Tibial artery (tissue), 4 donors: ENCODE results near the gene HSD17B7.

Experiments used
- DNase-seq, 2 donors: peaks; one replicate each; pipeline ENCODE4 v3.0.0-alpha.2; 2019
- H3K27ac ChIP-seq, 2 donors: fragments of 200-600 bp; sonication (generic) in 1 of 2; 1 replicate in 1 of 2; 2 replicates in 1 of 2; pipeline ENCODE4 v1.5.1; 2018 to 2019; ENCODE audit warnings: mild to moderate bottlenecking in 1 of 2
- H3K27me3 ChIP-seq, 2 donors: fragments of 200-600 bp; sonication (generic) in 1 of 2; one replicate each; pipeline versions ENCODE4 v1.5.1 to v1.6.0; 2016 to 2019
- H3K36me3 ChIP-seq, 3 donors: fragments of 200-600 bp; sonication (generic) in 2 of 3; one replicate each; pipeline ENCODE4 v1.5.1; 2016 to 2019; ENCODE audit warnings: mild to moderate bottlenecking in 2 of 3
- H3K4me1 ChIP-seq, 4 donors: fragments of 200-600 bp; sonication (generic) in 2 of 4; 1 replicate in 3 of 4; 2 replicates in 1 of 4; pipeline ENCODE4 v1.5.1; 2016 to 2019
- H3K4me3 ChIP-seq, 2 donors: fragments of 200-600 bp; sonication (generic) in 1 of 2; 1 replicate in 1 of 2; 2 replicates in 1 of 2; pipeline ENCODE4 v1.5.1; 2018 to 2019; ENCODE audit warnings: mild to moderate bottlenecking in 2 of 2
- H3K9me3 ChIP-seq, 3 donors: fragments of 200-600 bp; sonication (generic) in 1 of 3; one replicate each; pipeline ENCODE4 v1.5.1; 2016 to 2019
- intact Hi-C: fragments of 100-400 bp; cut with DNase I; formaldehyde crosslinking; loops from one replicate; pipeline ENCODE4 v1.15.0; 2023; ENCODE audit warnings: low total_unique reads
- TF ChIP-seq, protein P1 (sequence below), 2 experiments: fragments of 200-600 bp in 1 of 2; fragments of 450-650 bp in 1 of 2; IDR thresholded peaks; one replicate each; pipeline ENCODE4 v1.5.1; 2017 to 2019; ENCODE audit warnings: antibody characterized with exemption in 2 of 2, mild to moderate bottlenecking in 1 of 2, moderate library complexity in 1 of 2

Gene HSD17B7

DNA sequence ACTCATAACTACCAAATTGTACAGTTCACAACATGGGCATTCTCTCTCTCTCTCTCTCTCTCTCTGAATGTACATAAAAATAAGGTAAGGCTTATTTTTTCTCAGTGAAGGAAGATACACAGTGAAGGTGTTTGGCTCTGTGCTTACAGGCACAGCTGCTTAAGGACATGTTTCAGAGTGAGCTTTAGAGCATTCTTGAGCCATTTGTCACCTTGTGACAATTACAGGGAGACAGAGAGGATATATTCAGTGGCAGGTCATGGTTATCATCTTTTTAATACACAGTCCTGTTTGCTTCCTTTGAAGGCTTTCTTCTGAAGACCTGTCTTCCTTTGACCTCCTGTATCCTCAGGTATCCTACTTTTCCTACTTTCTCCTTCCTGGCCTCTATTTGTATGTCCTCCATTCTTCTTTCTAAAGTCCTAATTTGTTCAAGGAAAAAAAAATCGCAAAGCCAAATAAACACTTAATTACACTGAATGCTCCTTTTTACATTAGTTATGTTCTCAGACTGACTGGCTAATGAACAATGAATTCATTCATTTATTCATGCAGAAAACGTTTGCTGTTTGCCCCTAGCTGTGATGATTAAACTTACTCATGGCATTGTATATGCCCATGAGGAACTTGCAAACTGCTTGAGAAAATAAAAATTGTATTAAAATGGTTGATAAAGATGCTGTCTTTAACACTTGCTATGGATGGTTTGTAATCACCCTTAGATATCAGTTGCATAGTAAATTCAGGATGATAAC lies 33.4 kb downstream of the HSD17B7 start:
- intact Hi-C loops: no loop called here
- H3K9me3 ChIP-seq: no peaks in the 10 kb centered on the region
- H3K27ac ChIP-seq: no peak overlapping the region
- no peak overlapping the region for H3K4me3 ChIP-seq
- no peak for DNase-seq
- H3K4me1 ChIP-seq: peaks cover 0 to 11% (median 7%) of the 10 kb centered on the region in 4 donors
- H3K36me3 ChIP-seq: no peaks in the 10 kb centered on the region
- peaks cover 0 to 7% of the 10 kb centered on the region in 2 donors for H3K27me3 ChIP-seq
- TF ChIP-seq, protein P1, sequence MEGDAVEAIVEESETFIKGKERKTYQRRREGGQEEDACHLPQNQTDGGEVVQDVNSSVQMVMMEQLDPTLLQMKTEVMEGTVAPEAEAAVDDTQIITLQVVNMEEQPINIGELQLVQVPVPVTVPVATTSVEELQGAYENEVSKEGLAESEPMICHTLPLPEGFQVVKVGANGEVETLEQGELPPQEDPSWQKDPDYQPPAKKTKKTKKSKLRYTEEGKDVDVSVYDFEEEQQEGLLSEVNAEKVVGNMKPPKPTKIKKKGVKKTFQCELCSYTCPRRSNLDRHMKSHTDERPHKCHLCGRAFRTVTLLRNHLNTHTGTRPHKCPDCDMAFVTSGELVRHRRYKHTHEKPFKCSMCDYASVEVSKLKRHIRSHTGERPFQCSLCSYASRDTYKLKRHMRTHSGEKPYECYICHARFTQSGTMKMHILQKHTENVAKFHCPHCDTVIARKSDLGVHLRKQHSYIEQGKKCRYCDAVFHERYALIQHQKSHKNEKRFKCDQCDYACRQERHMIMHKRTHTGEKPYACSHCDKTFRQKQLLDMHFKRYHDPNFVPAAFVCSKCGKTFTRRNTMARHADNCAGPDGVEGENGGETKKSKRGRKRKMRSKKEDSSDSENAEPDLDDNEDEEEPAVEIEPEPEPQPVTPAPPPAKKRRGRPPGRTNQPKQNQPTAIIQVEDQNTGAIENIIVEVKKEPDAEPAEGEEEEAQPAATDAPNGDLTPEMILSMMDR (IDR thresholded peaks at IDR 0.05): no peak

DNA sequence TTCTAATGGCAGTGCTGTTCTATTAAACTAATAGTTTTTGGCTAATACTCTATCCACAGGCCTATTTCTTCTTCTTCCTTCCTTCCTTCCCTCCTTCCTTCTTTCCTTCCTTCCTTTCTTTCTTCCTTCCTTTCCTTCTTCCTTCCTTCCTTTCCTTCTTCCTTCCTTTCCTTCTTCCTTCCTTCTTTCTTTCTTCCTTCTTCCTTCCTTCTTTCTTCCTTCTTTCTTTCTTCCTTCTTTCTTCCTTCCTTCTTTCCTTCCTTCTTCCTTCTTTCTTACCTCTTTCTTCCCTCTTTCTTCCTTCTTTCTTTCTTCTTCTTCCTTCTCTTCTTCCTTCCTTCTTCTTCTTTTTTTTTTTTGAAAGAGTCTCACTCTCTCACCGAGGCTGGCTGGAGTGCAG lies 38.8 kb downstream of the HSD17B7 start:
- no peak overlapping the region for H3K4me3 ChIP-seq
- DNase-seq: no peak
- no peak overlapping the region for H3K27ac ChIP-seq
- intact Hi-C loops: no loop called here
- no peaks in the 10 kb centered on the region for H3K9me3 ChIP-seq
- H3K27me3 ChIP-seq: no peaks in the 10 kb centered on the region
- TF ChIP-seq, protein P1 (IDR thresholded peaks at IDR 0.05): no peak
- no peaks in the 10 kb centered on the region for H3K36me3 ChIP-seq
- H3K4me1 ChIP-seq: no peaks in the 10 kb centered on the region

DNA sequence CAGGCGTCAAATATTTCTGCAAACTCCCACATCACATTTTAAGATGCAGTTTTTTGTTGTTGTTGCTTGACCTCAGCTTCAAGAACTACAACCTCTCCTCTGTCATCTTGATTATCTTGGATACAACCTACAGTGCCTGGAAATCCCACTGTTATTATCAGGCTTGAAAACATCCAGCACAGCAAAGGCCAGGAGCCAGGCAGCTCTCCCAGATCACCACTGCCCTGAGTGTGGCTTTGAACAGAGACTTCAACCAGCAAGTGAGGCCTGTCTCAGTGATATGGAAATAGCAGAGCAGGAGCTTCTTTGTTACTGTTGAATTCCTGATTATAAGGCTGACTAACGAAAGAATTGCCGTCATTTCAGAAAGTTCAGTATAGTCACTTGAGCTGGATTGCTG lies 42.0 kb downstream of the HSD17B7 start:
- no peak overlapping the region for H3K27ac ChIP-seq
- no peaks in the 10 kb centered on the region for H3K27me3 ChIP-seq
- intact Hi-C loops: no loop called here

DNA sequence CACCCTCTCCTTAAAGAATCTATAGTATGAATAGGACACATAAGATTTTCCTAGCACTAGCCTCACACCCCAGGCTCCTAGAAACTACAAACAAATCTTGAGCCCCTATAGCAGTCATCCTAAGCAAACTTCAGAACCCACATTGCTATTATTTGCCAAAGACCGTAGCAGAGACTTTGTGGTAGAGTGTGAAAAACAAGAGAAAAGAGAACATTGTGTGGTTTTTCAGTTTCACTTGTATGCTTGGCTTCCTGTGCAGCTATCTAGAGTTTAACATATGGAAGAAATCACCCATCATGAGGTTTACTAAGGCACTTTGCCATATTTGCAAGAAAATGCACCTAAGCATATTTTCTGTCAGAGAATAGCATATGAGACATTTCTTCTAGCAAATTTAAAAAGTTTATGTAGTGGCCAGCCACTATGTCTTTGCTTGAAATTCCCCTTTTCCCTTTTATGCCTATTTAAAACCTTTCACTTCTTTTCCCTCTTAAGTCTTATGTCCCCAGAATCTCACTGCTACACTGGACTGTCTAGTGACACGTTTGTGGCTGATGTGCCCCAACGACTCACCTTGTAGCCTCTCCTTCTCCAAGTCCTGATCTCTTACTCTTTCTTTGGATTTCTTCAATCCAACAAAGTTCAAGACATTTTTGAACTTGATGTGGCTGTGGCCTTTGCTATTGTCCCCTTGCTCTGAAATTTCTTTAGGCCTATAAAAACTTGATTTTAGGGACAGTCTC lies 44.8 kb downstream of the HSD17B7 start:
- H3K36me3 ChIP-seq: no peaks in the 10 kb centered on the region
- no peak overlapping the region for H3K27ac ChIP-seq
- no peak overlapping the region for H3K4me3 ChIP-seq
- no peaks in the 10 kb centered on the region for H3K27me3 ChIP-seq
- intact Hi-C loops: no loop called here
- TF ChIP-seq, protein P1 (IDR thresholded peaks at IDR 0.05): no peak
- DNase-seq: no peak
- H3K4me1 ChIP-seq: no peaks in the 10 kb centered on the region
- peaks cover 0 to 15% (median 8%) of the 10 kb centered on the region in 3 donors for H3K9me3 ChIP-seq

More for the DNA sequence above, 42.0 kb downstream of the HSD17B7 start:
- Histone ChIP-seq H3K4me3 (no peak overlapping the region), H3K9me3 (no peaks in the 10 kb centered on the region), H3K36me3 (no peaks in the 10 kb centered on the region), H3K4me1 (no peaks in the 10 kb centered on the region)
- TF ChIP-seq, protein P1 (IDR thresholded peaks at IDR 0.05): no peak
- DNase-seq: no peak

DNA sequence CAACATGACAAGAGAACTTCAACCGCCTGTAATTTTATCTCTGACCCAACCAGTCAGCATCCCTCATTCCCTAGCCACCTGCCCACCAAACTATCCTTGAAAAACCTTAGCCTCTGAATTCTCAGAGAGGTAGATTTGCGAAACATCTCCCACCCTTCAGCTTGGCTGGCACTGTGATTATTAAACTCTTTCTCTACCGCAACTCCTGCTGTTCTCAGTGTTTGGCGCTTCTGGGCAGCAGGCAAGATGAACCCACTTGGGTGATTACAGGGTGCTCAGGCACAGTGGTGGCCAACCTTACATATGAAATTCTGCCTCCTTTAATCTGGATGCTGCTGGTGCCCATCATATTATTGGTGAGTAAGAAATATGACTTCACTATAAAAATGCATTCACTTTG lies 48.4 kb downstream of the HSD17B7 start:
- TF ChIP-seq, protein P1 (IDR thresholded peaks at IDR 0.05): no peak
- H3K27me3 ChIP-seq: no peaks in the 10 kb centered on the region
- intact Hi-C loops: no loop called here
- H3K36me3 ChIP-seq: no peaks in the 10 kb centered on the region
- H3K27ac ChIP-seq: no peak overlapping the region
- H3K4me1 ChIP-seq: no peaks in the 10 kb centered on the region
- DNase-seq: no peak
- peaks cover 0 to 15% (median 8%) of the 10 kb centered on the region in 3 donors for H3K9me3 ChIP-seq
- no peak overlapping the region for H3K4me3 ChIP-seq
